Adrenal gland (tissue), 5 donors: Measurements from ENCODE around the gene FCN2.

Source experiments
- CTCF ChIP-seq, 6 experiments: fragments of 450-650 bp in 4 of 6; fragments of 200-600 bp in 2 of 6; sonication (generic) in 1 of 6; IDR thresholded peaks; 1 replicate in 5 of 6; 2 replicates in 1 of 6; pipeline versions ENCODE4 v1.5.1 to v1.8.0; 2016 to 2021; ENCODE audit warnings: antibody characterized with exemption in 6 of 6, mild to moderate bottlenecking in 2 of 6, moderate library complexity in 1 of 6
- POLR2A ChIP-seq, 2 donors: fragments of 450-650 bp; IDR thresholded peaks; one replicate each; pipeline ENCODE4 v1.6.1; 2017; ENCODE audit warnings: antibody characterized with exemption in 2 of 2, mild to moderate bottlenecking in 2 of 2, moderate library complexity in 1 of 2
- donor health status: DM: no; HTN: no; CAD: no.

- TF ChIP-seq POLR2A (IDR thresholded peaks at IDR 0.05) (no peak), CTCF (IDR thresholded peaks at IDR 0.05) (no peak)
Observed at GRCh38 chr9:134902936-134903335, 22.3 kb downstream of the FCN2 start.
